NCI-H460 (cell line): Measurements from ENCODE around the gene BDP1. TPM values are rescaled to one million over a fixed set of nuclear protein-coding genes. Genes with fewer than 3 reads are reported as not detected.
A peak's percentile ranks its signal among the peaks of the same experiment; 100 is the strongest.
"Not testable (repeated sequence)": the region's sequence is repeated elsewhere in the genome, so short reads cannot be mapped to it uniquely, and the experiment has no call there.

Experiments used
- DNase-seq: peaks from one replicate; pipeline ENCODE4 v3.0.0-alpha.2; 2016; ENCODE audit warnings: low read depth; ENCODE audit errors: extremely low read depth
- total RNA-seq: library from RNA; depleted of rRNA; stranded (reverse); fragments of >200 nt; shearing (Covaris generic); gene quantifications from 2 replicates; pipeline ENCODE4 v1.2.3, GENCODE V29; 2014

Gene BDP1
- total RNA-seq, 1 experiment from 2014 or later: 37.4 TPM

DNA sequence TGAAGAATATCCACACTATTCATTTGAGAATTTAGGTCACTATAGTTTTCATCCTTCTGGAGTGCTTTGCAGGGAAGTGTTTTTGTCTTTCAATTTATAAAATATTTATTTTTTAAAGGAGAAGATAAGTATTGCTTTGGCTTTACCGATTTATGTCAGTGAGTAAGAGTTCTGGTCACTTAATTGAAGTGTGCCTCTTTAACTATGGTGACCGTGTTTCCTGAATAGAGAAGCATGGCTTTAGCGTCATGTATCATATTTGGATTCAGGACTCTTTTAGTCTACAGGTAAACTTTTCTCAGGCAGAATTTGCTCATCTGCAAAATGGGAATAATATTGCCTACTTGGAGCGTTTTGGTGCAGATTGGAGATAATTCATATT, 902 bp downstream of the BDP1 start:
- DNase-seq: no peak

- DNase-seq: no peak
These were observed 1.7 kb downstream of the BDP1 start for GRCh38 chr5:71457106-71457505.

DNA sequence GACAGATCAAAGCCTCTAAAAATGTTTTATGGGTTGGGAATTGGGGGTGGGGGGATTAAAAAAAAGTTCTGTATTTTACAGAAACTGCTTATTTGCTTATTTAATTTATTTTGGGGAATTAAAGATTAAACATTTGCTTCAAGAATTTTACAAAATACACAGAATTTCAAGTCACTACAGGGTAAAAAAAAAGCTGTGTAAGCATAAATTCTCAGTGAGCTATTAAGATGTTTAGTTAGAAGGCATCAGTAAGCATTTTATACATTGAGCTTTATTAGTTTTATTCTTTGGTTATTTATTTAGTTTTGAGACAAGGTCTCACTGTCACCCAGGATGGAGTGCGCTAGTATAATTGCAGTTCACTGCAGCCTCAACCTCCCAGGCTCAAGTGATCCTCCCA, 5.2 kb downstream of the BDP1 start:
- no peak for DNase-seq

DNA sequence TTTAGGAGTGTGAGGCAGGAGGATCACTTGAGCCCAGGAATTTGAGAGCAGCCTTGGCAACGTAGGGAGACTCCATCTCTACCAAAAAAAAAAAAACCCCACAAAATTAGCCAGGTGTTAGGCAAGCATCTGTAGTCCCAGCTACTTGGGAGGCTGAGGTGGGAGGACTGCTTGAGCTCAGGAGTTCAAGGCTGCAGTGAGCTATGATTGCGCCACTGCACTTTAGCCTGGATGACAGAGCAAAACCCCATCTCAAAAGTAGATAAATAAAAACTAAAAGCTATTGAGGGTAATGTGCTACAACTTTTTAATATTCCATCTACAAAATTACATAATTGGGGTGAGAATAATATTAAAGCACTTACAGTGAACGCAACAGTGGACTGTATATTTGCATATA, 5.9 kb downstream of the BDP1 start:
- no peak for DNase-seq

DNA sequence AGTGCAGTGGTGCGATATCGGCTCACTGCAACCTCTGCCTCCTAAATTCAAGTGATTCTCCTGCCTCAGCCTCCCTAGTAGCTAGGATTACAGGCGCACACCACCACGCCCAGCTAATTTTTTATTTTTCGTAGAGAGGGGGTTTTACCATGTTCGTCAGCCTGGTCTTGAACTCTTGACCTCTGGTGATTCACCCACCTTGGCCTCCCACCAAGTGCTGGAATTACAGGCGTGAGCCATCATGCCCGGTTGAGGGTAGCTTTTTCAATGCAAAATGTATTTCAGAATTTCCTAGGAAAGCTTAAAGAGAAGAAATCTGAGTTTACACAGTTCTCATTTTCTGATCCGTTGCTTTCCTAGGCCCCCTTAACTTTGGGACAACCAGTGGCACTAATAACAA, 15.7 kb downstream of the BDP1 start:
- no peak for DNase-seq

DNA sequence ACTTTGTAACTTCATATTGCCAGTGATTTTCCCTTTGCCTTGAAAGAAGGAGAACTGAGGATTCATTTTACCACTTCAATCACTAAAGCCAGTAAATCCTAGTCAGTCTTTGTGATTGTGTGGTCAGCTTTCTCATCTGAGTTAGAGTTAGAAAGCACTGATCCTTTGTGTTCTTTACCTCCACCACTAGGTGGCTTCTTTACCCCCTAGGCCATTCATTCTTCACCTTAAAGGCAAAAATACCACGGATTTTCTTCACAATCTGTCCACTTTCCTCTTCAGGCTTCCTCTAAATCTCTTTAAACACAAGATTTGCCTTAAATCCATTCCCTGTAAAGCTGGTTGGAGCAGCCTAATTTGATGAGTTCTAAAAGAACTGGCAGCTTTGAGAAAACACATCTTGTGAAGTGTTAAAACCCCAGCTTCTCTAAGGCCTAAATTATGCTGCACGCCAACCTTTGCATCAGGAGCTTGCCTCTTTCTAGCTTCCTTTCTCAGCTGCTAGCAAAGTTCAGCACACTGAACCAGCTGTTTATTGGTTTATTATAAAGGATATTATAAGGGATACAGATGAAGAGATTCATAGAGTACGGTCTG, 20.4 kb downstream of the BDP1 start:
- DNase-seq: peak; percentile 26

DNA sequence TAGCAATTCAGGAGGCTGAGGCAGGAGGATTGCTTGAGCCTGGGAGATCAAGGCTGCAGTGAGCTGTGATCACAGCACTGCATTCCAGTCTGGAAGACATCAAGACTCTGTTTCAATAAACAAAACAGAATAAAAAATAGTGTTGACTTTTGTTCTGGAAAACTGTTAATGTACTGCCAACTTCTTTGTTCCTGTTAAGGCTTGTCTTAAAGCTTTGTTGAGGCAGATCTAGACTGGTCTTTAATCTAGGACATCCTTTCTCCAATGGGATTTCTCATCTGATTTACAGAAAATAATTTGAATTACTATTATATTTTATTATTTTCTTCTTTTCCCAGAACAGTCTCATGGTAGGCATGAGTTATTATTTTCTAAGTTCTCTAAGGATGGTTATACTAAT, 26.0 kb downstream of the BDP1 start:
- no peak for DNase-seq

DNA sequence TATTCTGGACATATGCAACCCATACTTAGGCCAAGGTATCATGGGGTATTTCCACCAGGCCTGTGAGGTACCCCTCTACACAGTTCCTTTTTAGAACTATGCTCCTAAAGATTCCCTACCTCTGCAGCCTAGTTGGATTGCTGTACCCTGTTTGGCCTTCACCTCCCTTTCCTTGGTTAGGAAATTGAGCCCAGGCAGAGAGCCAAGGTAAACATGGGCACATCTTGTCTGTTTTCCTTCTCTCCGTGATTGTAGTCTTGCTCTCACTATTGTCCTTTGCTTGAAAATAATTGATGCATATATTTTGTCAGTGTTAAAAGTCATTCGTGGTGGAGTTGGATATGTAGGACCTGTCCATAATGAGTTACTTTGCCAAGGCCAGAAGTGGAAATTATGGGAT, 26.7 kb downstream of the BDP1 start:
- DNase-seq: peak; percentile 27

DNA sequence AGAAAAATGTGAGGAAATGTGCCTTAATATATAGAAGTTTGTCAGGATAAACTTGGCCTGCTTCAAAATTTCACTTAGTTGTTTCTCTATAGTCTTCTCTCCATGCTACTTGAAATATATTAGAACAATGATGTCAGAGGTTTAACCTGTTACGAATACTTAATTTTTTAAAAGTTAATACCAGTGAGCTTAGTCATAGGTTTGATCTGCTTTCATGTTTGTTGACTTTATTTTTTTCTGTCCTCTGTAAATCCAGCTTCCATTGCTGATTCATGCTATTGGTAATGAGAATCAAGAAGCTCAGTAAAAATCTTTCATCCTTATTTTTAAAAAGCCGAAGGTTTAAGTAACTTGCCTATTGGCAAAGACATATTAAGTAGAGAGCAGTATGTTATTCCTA, 27.9 kb downstream of the BDP1 start:
- DNase-seq: peak; percentile 31

DNA sequence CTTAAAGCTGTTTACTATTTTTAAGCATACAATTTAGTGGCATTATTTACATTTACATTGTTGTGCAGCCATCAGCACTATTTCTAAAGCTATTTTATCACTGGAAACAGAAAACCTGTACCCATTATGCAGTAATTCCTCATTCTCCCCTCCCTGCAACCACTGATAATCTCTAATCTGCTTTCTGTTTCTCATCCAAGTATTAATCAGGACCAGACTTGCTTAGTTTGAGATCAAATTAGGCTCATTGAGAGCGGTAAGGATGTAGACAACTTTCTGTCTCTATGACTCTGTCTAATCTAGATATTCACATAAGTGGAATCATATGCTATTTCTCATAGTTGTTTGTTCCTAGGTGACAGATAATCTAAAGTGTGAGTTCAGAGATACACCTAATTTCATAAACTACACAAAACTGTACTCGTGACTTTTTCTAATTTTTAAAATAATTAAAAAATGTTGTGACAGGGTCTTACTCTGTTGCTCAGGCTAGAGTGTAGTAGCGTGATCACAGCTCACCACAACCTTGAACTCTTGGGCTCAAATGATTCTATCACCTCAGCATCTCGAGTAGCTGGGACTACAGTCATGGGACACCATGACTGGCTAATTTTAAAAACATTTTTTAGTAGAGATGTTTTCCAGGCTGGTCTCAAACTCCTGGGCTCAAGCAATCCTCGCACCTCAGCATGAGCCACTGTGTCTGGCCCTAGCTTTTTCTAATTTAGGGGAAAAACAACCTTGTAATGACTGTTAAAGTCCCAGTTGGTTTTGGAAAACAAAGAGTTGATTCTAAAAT, 37.6 kb downstream of the BDP1 start:
- DNase-seq: no peak

DNA sequence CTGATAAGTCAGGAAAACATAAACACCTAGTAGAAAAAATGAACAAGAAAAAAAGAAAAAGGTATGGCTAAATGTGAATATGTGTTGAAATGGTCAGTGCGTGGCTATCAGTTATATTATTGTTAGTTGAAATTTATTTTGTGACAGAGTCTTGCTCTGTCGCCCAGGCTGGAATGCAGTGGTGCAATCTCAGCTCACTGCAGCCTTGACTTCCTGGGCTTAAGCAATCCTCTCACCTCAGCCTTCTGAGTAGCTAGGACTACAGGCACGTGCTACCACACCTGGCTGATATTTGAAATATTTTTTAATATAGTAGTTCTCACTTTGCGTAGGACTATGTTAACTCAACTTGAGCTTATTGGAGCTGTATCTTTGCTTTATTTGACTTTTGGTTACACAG, 38.8 kb downstream of the BDP1 start:
- not testable (repeated sequence) for DNase-seq

DNA sequence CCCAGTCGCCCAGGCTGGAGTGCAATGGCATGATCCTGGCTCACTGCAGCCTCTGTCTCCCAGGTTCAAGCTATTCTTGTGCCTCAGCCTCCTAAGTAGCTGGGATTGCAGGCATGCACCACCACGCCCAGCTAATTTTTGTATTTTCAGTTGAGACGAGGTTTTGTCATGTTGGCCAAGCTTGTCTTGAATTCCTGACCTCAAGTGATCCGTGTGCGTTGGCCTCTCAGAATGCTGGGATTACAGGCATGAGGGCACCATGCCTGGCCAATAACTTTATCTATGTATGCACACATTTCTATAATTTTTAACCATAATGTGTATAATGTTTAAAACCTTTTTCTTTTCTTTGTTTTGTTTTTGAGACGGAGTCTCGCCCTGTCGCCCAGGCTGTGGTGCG, 43.3 kb downstream of the BDP1 start:
- not testable (repeated sequence) for DNase-seq

DNA sequence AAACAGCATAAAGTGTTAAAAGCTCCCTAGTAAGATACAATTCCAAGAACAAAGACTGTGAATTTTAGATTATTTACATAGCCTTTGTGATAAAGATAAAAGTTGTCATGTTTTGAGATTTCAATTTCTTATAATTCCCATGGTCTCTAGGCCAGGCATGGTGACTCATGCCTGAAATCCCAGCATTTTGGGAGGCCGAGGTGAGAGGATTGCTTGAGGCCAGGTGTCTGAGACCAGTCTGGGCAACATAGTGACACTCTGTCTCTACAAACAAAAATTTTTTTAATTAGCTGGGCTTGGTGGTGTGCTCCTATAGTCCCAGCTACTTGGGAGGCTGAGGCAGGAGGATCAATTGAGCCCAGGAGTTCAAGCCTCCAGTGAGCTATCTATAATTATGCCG, 48.1 kb downstream of the BDP1 start:
- DNase-seq: no peak

- DNase-seq: no peak
These were observed 66.7 kb downstream of the BDP1 start for GRCh38 chr5:71522151-71522550.

- not testable (repeated sequence) for DNase-seq
These were observed 70.2 kb downstream of the BDP1 start for GRCh38 chr5:71525611-71526010.

- DNase-seq: no peak
These were observed 72.8 kb downstream of the BDP1 start for GRCh38 chr5:71528206-71528605.

GRCh38 chr5:71529682-71530081, 74.2 kb downstream of the BDP1 start:
- no peak for DNase-seq

DNA sequence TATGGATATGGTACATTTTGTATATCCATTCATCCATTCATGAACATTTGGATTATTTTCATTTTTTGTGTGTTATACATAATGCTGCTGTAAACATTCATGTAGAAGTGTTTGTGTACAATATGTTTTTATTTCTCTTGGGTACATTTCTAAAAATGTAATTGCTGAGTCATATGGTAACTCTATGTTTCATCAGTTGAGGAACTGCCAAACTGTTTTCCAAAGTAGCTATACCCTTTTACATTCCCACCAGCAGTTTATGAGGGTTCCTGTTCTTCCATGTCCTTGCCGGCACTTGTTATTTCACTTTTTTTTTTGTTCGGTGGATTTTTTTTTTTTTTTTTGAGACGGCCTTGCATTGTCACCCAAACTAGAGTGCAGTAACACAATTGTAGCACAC, 77.7 kb downstream of the BDP1 start:
- no peak for DNase-seq

- DNase-seq: peak; percentile 44
These were observed 78.2 kb downstream of the BDP1 start for GRCh38 chr5:71533615-71534014.

DNA sequence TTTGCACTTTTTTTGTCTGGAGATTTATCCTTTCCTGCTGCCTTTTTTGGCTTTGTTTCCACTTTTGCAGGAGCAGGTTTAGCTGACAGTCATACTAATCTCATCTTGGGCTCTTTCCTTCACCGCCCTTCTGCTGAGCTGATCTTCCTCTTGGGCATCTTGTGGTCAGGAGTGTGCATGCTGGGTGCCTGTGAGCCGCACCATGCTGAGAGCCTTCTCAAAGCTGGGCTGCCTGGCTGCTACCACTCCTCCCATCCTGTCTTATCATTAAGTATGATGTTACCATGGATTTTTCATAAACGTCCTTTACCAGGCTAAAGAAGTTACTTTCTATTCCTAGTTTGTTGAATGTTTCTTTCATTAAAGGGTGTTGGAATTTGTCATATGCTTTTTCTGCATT, 82.2 kb downstream of the BDP1 start:
- DNase-seq: no peak

DNA sequence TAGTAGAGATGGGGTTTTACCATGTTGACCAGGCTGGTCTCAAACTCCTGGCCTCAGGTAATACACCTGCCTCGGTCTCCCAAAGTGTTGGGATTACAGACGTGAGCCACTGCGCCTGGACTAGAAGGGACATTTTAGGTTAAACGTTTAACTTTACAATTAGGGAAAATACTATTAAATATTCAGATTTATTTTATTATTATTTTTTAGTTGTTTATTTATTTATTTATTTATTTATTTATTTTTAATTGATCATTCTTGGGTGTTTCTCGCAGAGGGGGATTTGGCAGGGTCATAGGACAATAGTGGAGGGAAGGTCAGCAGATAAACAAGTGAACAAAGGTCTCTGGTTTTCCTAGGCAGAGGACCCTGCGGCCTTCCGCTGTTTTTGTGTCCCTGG, 95.4 kb downstream of the BDP1 start:
- DNase-seq: not testable (repeated sequence)

DNA sequence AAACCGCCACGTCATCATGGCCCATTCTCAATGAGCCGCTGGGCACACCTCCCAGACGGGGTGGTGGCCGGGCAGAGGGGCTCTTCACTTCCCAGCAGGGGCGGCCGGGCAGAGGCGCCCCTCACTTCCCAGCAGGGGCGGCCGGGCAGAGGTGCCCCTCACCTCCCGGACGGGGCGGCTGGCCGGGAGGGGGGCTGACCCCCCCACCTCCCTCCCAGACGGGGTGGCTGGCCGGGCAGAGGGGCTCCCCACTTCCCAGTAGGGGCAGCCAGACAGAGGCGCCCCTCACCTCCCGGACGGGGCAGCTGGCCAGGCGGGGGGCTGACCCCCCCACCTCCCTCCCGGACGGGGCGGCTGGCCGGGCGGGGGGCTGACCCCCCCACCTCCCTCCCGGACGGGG, 96.1 kb downstream of the BDP1 start:
- not testable (repeated sequence) for DNase-seq
